ENCODE measurements around the gene EBPL. TPM values are rescaled to one million over a fixed set of nuclear protein-coding genes. Genes with fewer than 3 reads are reported as not detected.
"Not testable (repeated sequence)": the region's sequence is repeated elsewhere in the genome, so short reads cannot be mapped to it uniquely, and the experiment has no call there.

Gene EBPL
- total RNA-seq (10 to 100 TPM; 11.8 to 17.1 TPM), total RNA-seq (7.6 to 8.0 reads per million in 2 donors)

DNA sequence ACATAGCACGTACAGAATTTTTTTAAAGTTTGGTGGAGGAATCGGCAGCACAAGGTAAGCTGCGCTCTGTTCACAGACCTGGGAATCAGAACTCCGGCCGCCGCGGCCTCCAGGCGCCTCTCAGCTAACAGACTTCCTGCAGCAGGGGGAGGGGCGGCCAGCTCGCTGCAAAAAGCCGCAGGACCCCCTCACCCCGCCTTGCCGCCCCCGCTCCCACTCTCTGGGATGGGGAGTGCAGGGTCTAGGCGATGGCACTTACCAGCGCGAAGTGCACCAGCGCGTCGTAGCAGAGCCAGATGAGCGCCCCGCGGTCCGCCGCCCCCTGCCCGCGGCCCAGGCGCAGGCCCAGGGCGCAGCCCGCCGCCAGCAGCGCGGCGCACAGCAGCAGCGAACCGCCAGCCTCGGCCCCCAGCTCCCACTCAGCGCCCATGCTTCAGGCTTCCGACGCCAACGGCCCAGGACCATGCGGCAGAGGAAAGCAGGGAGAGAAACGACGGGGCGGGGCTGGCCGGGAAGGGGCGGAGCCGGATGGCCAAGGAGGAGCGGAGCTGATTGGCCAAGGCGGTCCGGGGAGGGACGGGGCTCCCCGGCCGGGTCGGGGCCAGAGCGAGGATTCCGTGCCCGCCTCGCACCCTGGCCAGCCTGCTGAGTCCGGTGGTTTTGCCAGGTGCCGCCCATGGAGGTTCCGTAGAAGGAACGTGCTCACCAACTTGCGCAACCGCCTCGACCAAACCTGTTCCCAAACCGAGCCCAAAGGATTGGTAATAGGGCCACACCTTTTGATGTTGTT is at the start of gene EBPL:
EBPL (minus strand) TSS at position 492 of the 790 bp plus-strand sequence; CDS start at position 430, 62 bp downstream.
- DNase-seq (peak; percentile 59 to 83 (median 80)), ATAC-seq (peak; percentile 97)
- peaks cover 25% of the 10 kb centered on the region for H3K4me1 Mint-ChIP-seq

DNA sequence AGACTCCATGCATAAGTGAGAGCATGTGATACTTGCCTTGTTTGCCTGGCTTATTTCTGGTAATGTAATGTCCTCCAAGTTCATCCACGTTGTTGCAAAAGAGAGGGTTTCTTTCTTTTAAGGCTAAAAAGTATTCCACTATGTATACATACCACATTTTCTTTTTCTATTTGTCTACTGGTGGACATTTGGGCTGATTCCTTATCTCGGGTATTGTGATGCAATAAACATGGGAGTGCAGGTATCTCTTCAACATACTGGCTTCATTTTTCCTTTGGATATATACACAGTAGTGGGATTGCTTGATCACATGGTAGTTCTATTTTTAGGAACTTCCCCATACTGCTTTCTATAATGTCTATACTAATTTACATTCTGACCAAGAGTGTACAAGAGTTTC is 49.6 kb upstream of the EBPL start:
- Mint-ChIP-seq H3K27ac (no peak overlapping the region), H3K4me1 (peaks cover 6% of the 10 kb centered on the region), H3K36me3 (ENCODE audit: low read depth) (no peaks in the 10 kb centered on the region), H3K4me3 (no peak overlapping the region), H3K27me3 (no peaks in the 10 kb centered on the region)
- DNase-seq = no peak
- no peaks in the 10 kb centered on the region for H3K9me3 ChIP-seq (ENCODE audit: control insufficient read depth, low read length, poor library complexity, severe bottlenecking)
- no peak for ATAC-seq

More for the DNA sequence above, at the start of gene EBPL:
- no peaks in the 10 kb centered on the region for H3K9me3 ChIP-seq (ENCODE audit: control insufficient read depth, low read length, poor library complexity, severe bottlenecking)
- no peaks in the 10 kb centered on the region for H3K27me3 Mint-ChIP-seq
- no peaks in the 10 kb centered on the region for H3K36me3 Mint-ChIP-seq (ENCODE audit: low read depth)
- peak within 1 kb of the TSS; percentile 62 for H3K27ac Mint-ChIP-seq
- peak within 1 kb of the TSS; percentile 90 for H3K4me3 Mint-ChIP-seq

DNA sequence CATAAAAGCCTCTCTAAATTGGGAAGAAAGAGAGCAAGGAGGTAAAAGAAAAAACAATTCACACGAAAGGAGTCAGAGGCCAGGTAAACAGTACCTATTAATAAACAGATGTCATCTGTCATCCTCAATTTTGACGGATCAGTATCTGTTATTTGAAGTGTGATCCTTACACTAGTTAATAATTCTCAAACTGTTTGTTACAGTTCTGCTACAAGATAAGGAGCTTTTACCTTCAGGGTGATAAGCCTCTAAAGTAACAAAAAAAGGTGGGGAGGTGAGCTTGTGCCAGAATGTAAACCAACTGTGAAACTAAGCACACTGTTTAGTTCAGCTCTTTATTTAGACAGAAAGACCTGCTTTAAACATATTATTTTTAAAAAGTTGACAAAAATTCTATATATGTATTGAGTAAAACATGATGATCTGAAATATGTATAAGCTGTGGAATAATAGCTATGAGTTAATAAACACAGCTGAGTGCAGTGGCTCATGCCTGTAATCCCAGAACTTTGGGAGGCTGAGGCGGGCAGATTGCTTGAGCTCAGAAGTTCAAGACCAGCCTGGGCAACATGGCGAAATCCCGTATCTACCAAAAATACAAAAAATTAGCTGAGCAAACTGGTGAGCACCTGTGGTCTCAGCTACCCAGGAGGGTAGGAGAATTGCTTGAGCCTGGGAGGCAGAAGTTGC is 48.4 kb upstream of the EBPL start:
- ATAC-seq = no peak
- Mint-ChIP-seq H3K4me1 (peaks cover 6% of the 10 kb centered on the region), H3K36me3 (ENCODE audit: low read depth) (no peaks in the 10 kb centered on the region), H3K4me3 (no peak overlapping the region), H3K27me3 (no peaks in the 10 kb centered on the region), H3K27ac (no peak overlapping the region)
- H3K9me3 ChIP-seq (ENCODE audit: control insufficient read depth, low read length, poor library complexity, severe bottlenecking) = no peaks in the 10 kb centered on the region
- DNase-seq = no peak

- peak overlapping the region; percentile 66 for H3K27ac Mint-ChIP-seq
- no peak for ATAC-seq
Observed at GRCh38 chr13:49733181-49733951, 42.1 kb upstream of the EBPL start.

GRCh38 chr13:49731766-49732165 is 40.5 kb upstream of the EBPL start:
- Mint-ChIP-seq H3K27ac (no peak overlapping the region), H3K4me1 (peaks cover 2% of the 10 kb centered on the region), H3K4me3 (no peak overlapping the region), H3K27me3 (no peaks in the 10 kb centered on the region), H3K36me3 (ENCODE audit: low read depth) (peaks cover 6% of the 10 kb centered on the region)
- ATAC-seq (no peak), DNase-seq (no peak)
- no peaks in the 10 kb centered on the region for H3K9me3 ChIP-seq (ENCODE audit: control insufficient read depth, low read length, poor library complexity, severe bottlenecking)

More at GRCh38 chr13:49733181-49733951, 42.1 kb upstream of the EBPL start:
- Mint-ChIP-seq H3K4me3 (no peak overlapping the region), H3K27me3 (no peaks in the 10 kb centered on the region), H3K36me3 (ENCODE audit: low read depth) (peaks cover 3% of the 10 kb centered on the region), H3K4me1 (peaks cover 4% of the 10 kb centered on the region)
- no peaks in the 10 kb centered on the region for H3K9me3 ChIP-seq (ENCODE audit: control insufficient read depth, low read length, poor library complexity, severe bottlenecking)
- DNase-seq = no peak

GRCh38 chr13:49716615-49717014 is 25.3 kb upstream of the EBPL start:
- DNase-seq (no peak), ATAC-seq (no peak)
- H3K27ac Mint-ChIP-seq = no peak overlapping the region
- no peaks in the 10 kb centered on the region for H3K27me3 Mint-ChIP-seq
- H3K9me3 ChIP-seq (ENCODE audit: control insufficient read depth, low read length, poor library complexity, severe bottlenecking) = no peaks in the 10 kb centered on the region
- H3K36me3 Mint-ChIP-seq (ENCODE audit: low read depth) = peaks cover 7% of the 10 kb centered on the region
- H3K4me1 Mint-ChIP-seq = no peaks in the 10 kb centered on the region
- H3K4me3 Mint-ChIP-seq = no peak overlapping the region

DNA sequence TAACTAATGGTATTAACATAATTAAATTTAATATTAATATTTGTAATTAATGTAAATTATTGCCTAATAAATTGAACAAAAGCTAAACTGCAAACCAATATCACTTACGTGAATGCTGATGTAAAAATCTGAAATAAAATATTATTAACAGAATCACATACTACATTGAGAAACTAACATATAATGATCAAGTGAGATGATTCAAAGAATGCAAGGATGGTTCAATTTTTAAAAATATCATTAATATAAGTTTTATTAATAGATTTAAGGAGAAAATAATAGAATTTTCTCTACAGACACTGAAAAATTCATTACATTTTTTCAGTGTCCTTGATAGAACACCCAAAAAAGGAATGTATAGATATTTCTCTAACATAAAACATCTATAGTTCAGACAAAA is 23.5 kb upstream of the EBPL start:
- H3K4me3 Mint-ChIP-seq = no peak overlapping the region
- no peak for DNase-seq
- no peaks in the 10 kb centered on the region for H3K9me3 ChIP-seq (ENCODE audit: control insufficient read depth, low read length, poor library complexity, severe bottlenecking)
- H3K36me3 Mint-ChIP-seq (ENCODE audit: low read depth) = peaks cover 10% of the 10 kb centered on the region
- H3K27ac Mint-ChIP-seq = no peak overlapping the region
- H3K4me1 Mint-ChIP-seq = peaks cover 4% of the 10 kb centered on the region
- H3K27me3 Mint-ChIP-seq = no peaks in the 10 kb centered on the region
- no peak for ATAC-seq

DNA sequence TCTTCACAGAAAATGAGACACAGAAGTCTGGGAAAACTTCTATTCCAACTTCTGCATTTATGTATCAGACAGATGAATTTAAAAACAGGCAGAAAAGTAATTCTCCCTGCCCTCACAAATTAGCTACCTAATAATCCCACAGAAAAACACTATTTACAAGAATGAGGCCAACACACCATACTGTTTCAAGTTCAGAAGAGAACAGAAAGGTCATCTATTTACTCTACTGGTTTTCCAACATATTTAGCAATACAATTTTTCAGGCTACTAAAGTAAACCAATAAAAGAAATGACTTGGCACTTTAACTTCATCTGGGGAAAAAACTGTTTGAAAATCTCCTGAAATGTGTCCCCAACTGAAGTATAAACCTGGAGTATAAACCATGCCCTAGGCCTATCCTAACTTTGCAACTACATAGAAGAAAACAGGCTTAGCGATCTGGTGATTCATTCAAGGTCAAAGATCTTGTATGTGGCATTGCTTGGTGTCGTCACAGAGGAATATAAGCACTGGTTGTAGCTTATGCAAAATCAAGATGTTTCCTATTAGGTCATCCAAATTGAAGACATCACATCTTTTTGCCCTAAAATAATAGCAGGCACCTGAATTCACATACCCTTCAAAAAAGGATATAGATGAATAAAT is 20.1 kb upstream of the EBPL start:
- Mint-ChIP-seq H3K36me3 (ENCODE audit: low read depth) (peaks cover 6% of the 10 kb centered on the region), H3K27ac (no peak overlapping the region), H3K4me1 (peaks cover 4% of the 10 kb centered on the region), H3K27me3 (no peaks in the 10 kb centered on the region), H3K4me3 (no peak overlapping the region)
- no peaks in the 10 kb centered on the region for H3K9me3 ChIP-seq (ENCODE audit: control insufficient read depth, low read length, poor library complexity, severe bottlenecking)
- ATAC-seq (no peak), DNase-seq (no peak)

DNA sequence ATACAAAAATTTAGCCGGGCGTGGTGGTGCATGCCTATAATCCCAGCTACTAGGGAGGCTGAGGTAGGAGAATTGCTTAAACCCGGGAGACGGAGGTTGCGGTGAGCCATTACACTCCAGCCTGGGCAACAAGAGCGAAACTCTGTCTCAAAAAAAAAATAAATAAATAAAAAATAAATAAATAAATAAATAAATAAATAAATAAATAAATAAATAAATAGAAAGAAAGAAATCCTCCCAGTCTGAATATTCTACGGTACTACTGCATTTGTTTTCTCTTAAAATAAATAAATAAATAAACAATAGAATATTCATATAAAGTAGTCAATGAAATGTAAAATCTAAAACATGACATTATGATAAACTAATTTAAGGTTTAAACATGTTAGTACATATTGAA is 13.0 kb upstream of the EBPL start:
- not testable (repeated sequence) for H3K36me3 Mint-ChIP-seq (ENCODE audit: low read depth); DNase-seq; H3K27ac Mint-ChIP-seq; ATAC-seq; H3K4me1 Mint-ChIP-seq; H3K4me3 Mint-ChIP-seq; H3K9me3 ChIP-seq (ENCODE audit: control insufficient read depth, low read length, poor library complexity, severe bottlenecking); H3K27me3 Mint-ChIP-seq

GRCh38 chr13:49701491-49701890 is 10.2 kb upstream of the EBPL start:
- H3K27ac Mint-ChIP-seq = peak overlapping the region; percentile 51
- peaks cover 2% of the 10 kb centered on the region for H3K36me3 Mint-ChIP-seq (ENCODE audit: low read depth)
- no peaks in the 10 kb centered on the region for H3K9me3 ChIP-seq (ENCODE audit: control insufficient read depth, low read length, poor library complexity, severe bottlenecking)
- H3K4me1 Mint-ChIP-seq = peaks cover 2% of the 10 kb centered on the region
- no peaks in the 10 kb centered on the region for H3K27me3 Mint-ChIP-seq
- ATAC-seq (no peak), DNase-seq (no peak)
- no peak overlapping the region for H3K4me3 Mint-ChIP-seq

DNA sequence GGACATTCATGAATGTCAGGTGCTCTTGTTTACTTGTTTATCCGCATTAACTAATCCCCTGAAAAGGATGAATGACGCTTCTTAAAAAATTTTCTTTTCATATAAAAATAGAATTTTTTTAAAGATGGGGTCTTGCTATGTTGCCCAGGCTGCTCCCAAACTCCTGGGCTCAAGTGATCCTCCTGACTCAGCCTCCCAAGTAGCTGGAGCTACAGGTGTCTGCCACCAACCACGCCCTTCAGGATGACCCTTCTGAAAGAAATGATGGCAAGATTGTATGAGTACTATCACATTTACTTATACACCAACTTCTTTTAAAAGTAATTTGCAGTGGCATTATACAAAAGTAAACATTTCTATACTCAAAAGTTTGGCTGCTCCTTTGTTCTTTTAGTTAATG is 6.2 kb upstream of the EBPL start:
- H3K4me1 Mint-ChIP-seq = peaks cover 5% of the 10 kb centered on the region
- no peaks in the 10 kb centered on the region for H3K9me3 ChIP-seq (ENCODE audit: control insufficient read depth, low read length, poor library complexity, severe bottlenecking)
- DNase-seq (no peak), ATAC-seq (no peak)
- H3K4me3 Mint-ChIP-seq = no peak overlapping the region
- H3K27me3 Mint-ChIP-seq = no peaks in the 10 kb centered on the region
- no peaks in the 10 kb centered on the region for H3K36me3 Mint-ChIP-seq (ENCODE audit: low read depth)
- no peak overlapping the region for H3K27ac Mint-ChIP-seq

DNA sequence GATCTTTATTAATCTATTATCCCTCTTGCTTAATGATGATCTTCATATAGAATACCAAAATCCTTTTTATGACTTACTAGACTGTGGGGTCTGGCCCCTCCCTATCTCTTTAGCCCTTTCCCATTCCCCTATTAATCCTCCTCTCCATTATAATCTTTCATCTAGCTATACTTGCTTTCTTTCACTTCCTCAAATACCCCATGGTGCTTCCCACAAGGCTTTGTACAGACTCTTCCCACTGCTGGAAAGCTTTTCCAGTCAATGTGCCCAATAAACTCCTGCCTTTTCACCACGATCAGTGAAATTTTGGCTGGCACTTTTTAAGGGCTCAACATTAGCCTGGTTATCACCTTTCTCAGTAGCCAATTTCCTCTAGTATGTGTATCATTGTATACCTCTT is 3.2 kb upstream of the EBPL start:
- H3K9me3 ChIP-seq (ENCODE audit: control insufficient read depth, low read length, poor library complexity, severe bottlenecking) = no peaks in the 10 kb centered on the region
- H3K27ac Mint-ChIP-seq = no peak overlapping the region
- no peaks in the 10 kb centered on the region for H3K36me3 Mint-ChIP-seq (ENCODE audit: low read depth)
- H3K4me3 Mint-ChIP-seq = no peak overlapping the region
- no peak for ATAC-seq
- no peak for DNase-seq
- no peaks in the 10 kb centered on the region for H3K27me3 Mint-ChIP-seq
- H3K4me1 Mint-ChIP-seq = peaks cover 13% of the 10 kb centered on the region

DNA sequence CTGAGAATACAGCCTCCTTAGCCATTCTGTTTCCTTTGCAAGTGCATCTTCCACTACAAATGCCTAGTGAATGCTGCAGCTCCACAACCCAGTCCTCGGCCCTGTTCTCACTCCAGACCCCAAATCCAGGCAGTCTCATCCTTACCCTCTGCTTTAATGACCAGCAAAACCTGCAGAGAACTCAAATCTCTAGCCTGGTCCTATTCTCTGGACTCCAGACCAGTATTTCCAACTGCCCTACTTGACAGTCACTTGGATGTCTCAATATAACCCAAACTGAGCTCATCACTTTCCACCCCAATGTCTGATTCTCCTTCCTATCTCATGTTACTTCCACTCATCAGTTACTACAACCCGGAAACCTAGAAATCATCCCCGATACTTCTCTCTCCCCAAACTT is 2.6 kb upstream of the EBPL start:
- no peak for DNase-seq
- ATAC-seq = no peak
- no peak overlapping the region for H3K27ac Mint-ChIP-seq
- H3K27me3 Mint-ChIP-seq = no peaks in the 10 kb centered on the region
- H3K36me3 Mint-ChIP-seq (ENCODE audit: low read depth) = no peaks in the 10 kb centered on the region
- H3K9me3 ChIP-seq (ENCODE audit: control insufficient read depth, low read length, poor library complexity, severe bottlenecking) = no peaks in the 10 kb centered on the region
- peak overlapping the region; percentile 61 for H3K4me3 Mint-ChIP-seq
- peaks cover 13% of the 10 kb centered on the region for H3K4me1 Mint-ChIP-seq
